Caco-2 (cell line): ENCODE data around the gene ATIC. TPM values are rescaled to one million over a fixed set of nuclear protein-coding genes. Genes with fewer than 3 reads are reported as not detected.

ENCODE experiments used
- BruUV-seq: library from RNA; stranded (reverse); fragments of 400-500 nt; replicated peaks from 2 replicates; lab custom pipeline; 2021; lab: Mats Ljungman, UMichigan
- CTCF ChIA-PET: fragments of 300-600 bp; sonication (Branson Sonifier 250); formaldehyde crosslinking; loops from one replicate; lab custom pipeline; 2022; ENCODE audit warnings: antibody characterized with exemption; lab: Charles Lee
- POLR2A ChIA-PET: fragments of 300-600 bp; sonication (Branson Sonifier 250); formaldehyde crosslinking; loops from one replicate; lab custom pipeline; 2022; ENCODE audit warnings: antibody characterized with exemption; lab: Charles Lee
- DNase-seq, 2 experiments: peaks; one replicate each; pipeline versions ENCODE4 v3.0.0 to v3.0.0-alpha.2; 2020 to 2022
- H3K27me3 ChIP-seq: replicated peaks from 2 replicates; pipeline ENCODE4 v1.6.0; 2011; ENCODE audit warnings: low read length; ENCODE audit not compliant: control insufficient read depth, insufficient read depth
- H3K36me3 ChIP-seq: 2 replicates; pipeline ENCODE4 v1.5.1; 2011; ENCODE audit warnings: low read length; ENCODE audit not compliant: control insufficient read depth, insufficient read depth
- H3K4me1 ChIP-seq: fragments of 250-450 bp; sonication (Bioruptor Pico); 2 replicates; pipeline ENCODE4 v1.5.1; 2020; ENCODE audit warnings: mild to moderate bottlenecking
- H3K4me3 ChIP-seq: 2 replicates; pipeline ENCODE4 v1.5.1; 2011; ENCODE audit warnings: low read depth, mild to moderate bottlenecking, control low read depth, low read length
- H3K9me3 ChIP-seq: fragments of 250-450 bp; sonication (Bioruptor Pico); 2 replicates; pipeline ENCODE4 v1.5.1; 2020; ENCODE audit warnings: mild to moderate bottlenecking, moderate library complexity
- H3K27ac Mint-ChIP-seq: one replicate; pipeline ENCODE4 v1.8.0; 2022; ENCODE audit warnings: mixed read lengths; ENCODE audit not compliant: unreplicated experiment
- H3K27me3 Mint-ChIP-seq: one replicate; pipeline ENCODE4 v1.8.0; 2022; ENCODE audit warnings: mixed read lengths; ENCODE audit not compliant: insufficient read depth, unreplicated experiment
- H3K36me3 Mint-ChIP-seq: one replicate; pipeline ENCODE4 v1.8.0; 2022; ENCODE audit warnings: mild to moderate bottlenecking, mixed read lengths; ENCODE audit not compliant: insufficient read depth, unreplicated experiment
- H3K4me1 Mint-ChIP-seq: one replicate; pipeline ENCODE4 v1.8.0; 2022; ENCODE audit warnings: low read depth, mixed read lengths; ENCODE audit not compliant: unreplicated experiment
- H3K4me3 Mint-ChIP-seq: one replicate; pipeline ENCODE4 v1.8.0; 2022; ENCODE audit warnings: mild to moderate bottlenecking, moderate library complexity, mixed read lengths; ENCODE audit not compliant: unreplicated experiment
- H3K9me3 Mint-ChIP-seq: one replicate; pipeline ENCODE4 v1.8.0; 2022; ENCODE audit warnings: mixed read lengths; ENCODE audit not compliant: unreplicated experiment
- CTCF ChIP-seq, 2 experiments: fragments of 200-600 bp in 1 of 2; IDR thresholded peaks; 1 replicate in 1 of 2; 2 replicates in 1 of 2; pipeline versions ENCODE4 v1.5.1 to v1.8.0; 2011 to 2022; ENCODE audit warnings: antibody characterized with exemption in 1 of 2, control low read depth in 1 of 2, inconsistent platforms in 1 of 2, low read depth in 1 of 2, low read length in 1 of 2, mild to moderate bottlenecking in 1 of 2, moderate library complexity in 1 of 2; ENCODE audit not compliant: insufficient read depth in 1 of 2, severe bottlenecking in 1 of 2, unreplicated experiment in 1 of 2
- intact Hi-C: fragments of 100-400 bp; cut with micrococcal nuclease; formaldehyde crosslinking; loops from one replicate; pipeline ENCODE4 v1.10.0; 2022; ENCODE audit not compliant: unreplicated experiment
- total RNA-seq: library from RNA; stranded (reverse); gene quantifications from 2 replicates; pipeline ENCODE4 v1.2.3, GENCODE V29; 2022

ATIC gene
- total RNA-seq, 1 experiment from 2014 or later, result 318 TPM

- H3K27me3 Mint-ChIP-seq, result no peaks in the 10 kb centered on the region
- DNase-seq, result no peak
- H3K9me3 ChIP-seq, result no peaks in the 10 kb centered on the region
- BruUV-seq, result no TSS peak
- ChIA-PET CTCF (no interaction called here), POLR2A (no interaction called here)
- no peak overlapping the region for H3K4me3 ChIP-seq
- no peaks in the 10 kb centered on the region for H3K27me3 ChIP-seq
- intact Hi-C loops, result no loop called here
- peaks cover 13% of the 10 kb centered on the region for H3K36me3 ChIP-seq
- peaks cover 20% of the 10 kb centered on the region for H3K4me1 Mint-ChIP-seq
- no peak overlapping the region for H3K27ac Mint-ChIP-seq
- TF ChIP-seq CTCF (IDR thresholded peaks at IDR 0.05; ENCODE audit: insufficient read depth in 1 of 2, low read depth in 1 of 2, low read length in 1 of 2, severe bottlenecking in 1 of 2, unreplicated experiment in 1 of 2), result no peak
- no peaks in the 10 kb centered on the region for H3K9me3 Mint-ChIP-seq
- no peaks in the 10 kb centered on the region for H3K4me1 ChIP-seq
- peaks cover 98% of the 10 kb centered on the region for H3K36me3 Mint-ChIP-seq
- no peak overlapping the region for H3K4me3 Mint-ChIP-seq
Observed at GRCh38 chr2:215362562-215362904, 50.7 kb downstream of the ATIC start.

GRCh38 chr2:215363039-215363438, 51.2 kb downstream of the ATIC start:
- TF ChIP-seq CTCF (IDR thresholded peaks at IDR 0.05; ENCODE audit: insufficient read depth in 1 of 2, low read depth in 1 of 2, low read length in 1 of 2, severe bottlenecking in 1 of 2, unreplicated experiment in 1 of 2), result no peak
- DNase-seq, result no peak
- H3K36me3 ChIP-seq, result peaks cover 17% of the 10 kb centered on the region
- no peak overlapping the region for H3K4me3 Mint-ChIP-seq
- H3K9me3 Mint-ChIP-seq, result no peaks in the 10 kb centered on the region
- no peaks in the 10 kb centered on the region for H3K27me3 ChIP-seq
- no peaks in the 10 kb centered on the region for H3K4me1 ChIP-seq
- no peaks in the 10 kb centered on the region for H3K27me3 Mint-ChIP-seq
- peaks cover 20% of the 10 kb centered on the region for H3K4me1 Mint-ChIP-seq
- intact Hi-C loops, result no loop called here
- peaks cover 99% of the 10 kb centered on the region for H3K36me3 Mint-ChIP-seq
- ChIA-PET CTCF (no interaction called here), POLR2A (no interaction called here)
- BruUV-seq, result no TSS peak
- H3K4me3 ChIP-seq, result no peak overlapping the region
- H3K9me3 ChIP-seq, result no peaks in the 10 kb centered on the region
- no peak overlapping the region for H3K27ac Mint-ChIP-seq

- Mint-ChIP-seq H3K36me3 (peaks cover 99% of the 10 kb centered on the region), H3K27ac (peak overlapping the region; percentile 77), H3K4me1 (peaks cover 20% of the 10 kb centered on the region), H3K27me3 (no peaks in the 10 kb centered on the region), H3K9me3 (no peaks in the 10 kb centered on the region), H3K4me3 (peak overlapping the region; percentile 28)
- no peak for TF ChIP-seq CTCF (IDR thresholded peaks at IDR 0.05; ENCODE audit: insufficient read depth in 1 of 2, low read depth in 1 of 2, low read length in 1 of 2, severe bottlenecking in 1 of 2, unreplicated experiment in 1 of 2)
- no peak for DNase-seq
- BruUV-seq, result no TSS peak
- no peaks in the 10 kb centered on the region for H3K27me3 ChIP-seq
- peaks cover 18% of the 10 kb centered on the region for H3K36me3 ChIP-seq
- CTCF ChIA-PET, result no interaction called here
- H3K9me3 ChIP-seq, result no peaks in the 10 kb centered on the region
- no peaks in the 10 kb centered on the region for H3K4me1 ChIP-seq
- POLR2A ChIA-PET, result no interaction called here
- intact Hi-C loops, result no loop called here
- no peak overlapping the region for H3K4me3 ChIP-seq
Observed at GRCh38 chr2:215363461-215364156, 51.8 kb downstream of the ATIC start.
